Esophagus squamous epithelium (tissue), 4 donors: Measurements from ENCODE around the gene BAHCC1.

Experiments
- POLR2A ChIP-seq, 4 donors: fragments of 450-650 bp; IDR thresholded peaks; one replicate each; pipeline ENCODE4 v1.6.1; 2017; ENCODE audit warnings: antibody characterized with exemption in 4 of 4, mild to moderate bottlenecking in 4 of 4, moderate library complexity in 3 of 4
- TF ChIP-seq, protein P1 (sequence below), 6 experiments: fragments of 450-650 bp in 4 of 6; fragments of 200-600 bp in 2 of 6; sonication (generic) in 2 of 6; IDR thresholded peaks; one replicate each; pipeline ENCODE4 v1.5.1; 2016 to 2019; ENCODE audit warnings: antibody characterized with exemption in 6 of 6, mild to moderate bottlenecking in 4 of 6, moderate library complexity in 4 of 6

GRCh38 chr17:81350320-81350890 lies 44.9 kb upstream of the BAHCC1 start:
- TF ChIP-seq, protein P1, sequence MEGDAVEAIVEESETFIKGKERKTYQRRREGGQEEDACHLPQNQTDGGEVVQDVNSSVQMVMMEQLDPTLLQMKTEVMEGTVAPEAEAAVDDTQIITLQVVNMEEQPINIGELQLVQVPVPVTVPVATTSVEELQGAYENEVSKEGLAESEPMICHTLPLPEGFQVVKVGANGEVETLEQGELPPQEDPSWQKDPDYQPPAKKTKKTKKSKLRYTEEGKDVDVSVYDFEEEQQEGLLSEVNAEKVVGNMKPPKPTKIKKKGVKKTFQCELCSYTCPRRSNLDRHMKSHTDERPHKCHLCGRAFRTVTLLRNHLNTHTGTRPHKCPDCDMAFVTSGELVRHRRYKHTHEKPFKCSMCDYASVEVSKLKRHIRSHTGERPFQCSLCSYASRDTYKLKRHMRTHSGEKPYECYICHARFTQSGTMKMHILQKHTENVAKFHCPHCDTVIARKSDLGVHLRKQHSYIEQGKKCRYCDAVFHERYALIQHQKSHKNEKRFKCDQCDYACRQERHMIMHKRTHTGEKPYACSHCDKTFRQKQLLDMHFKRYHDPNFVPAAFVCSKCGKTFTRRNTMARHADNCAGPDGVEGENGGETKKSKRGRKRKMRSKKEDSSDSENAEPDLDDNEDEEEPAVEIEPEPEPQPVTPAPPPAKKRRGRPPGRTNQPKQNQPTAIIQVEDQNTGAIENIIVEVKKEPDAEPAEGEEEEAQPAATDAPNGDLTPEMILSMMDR (IDR thresholded peaks at IDR 0.05), result no peak
- no peak for TF ChIP-seq POLR2A (IDR thresholded peaks at IDR 0.05)
